PC-3 (cell line): ENCODE results near the gene PRICKLE2.

Source experiments
- CTCF ChIP-seq: fragments of 300-600 bp; sonication (generic); conservative IDR thresholded peaks from 2 replicates; pipeline ENCODE4 v1.5.1; 2017; ENCODE audit warnings: antibody characterized with exemption, low read depth, mild to moderate bottlenecking, low read length
- EZH2 ChIP-seq: fragments of 300-600 bp; sonication (generic); IDR thresholded peaks from one replicate; pipeline ENCODE4 v1.6.1; 2017; ENCODE audit warnings: antibody characterized with exemption, mild to moderate bottlenecking, low read length; ENCODE audit not compliant: unreplicated experiment
- EZH2phosphoT487 ChIP-seq: fragments of 300-600 bp; sonication (generic); IDR thresholded peaks from 2 replicates; pipeline ENCODE4 v1.6.1; 2018; ENCODE audit warnings: mild to moderate bottlenecking, antibody characterized with exemption, low read length, borderline replicate concordance

- TF ChIP-seq CTCF (no peak), EZH2 (no peak), EZH2phosphoT487 (no peak)
These were observed 29.5 kb downstream of the PRICKLE2 start for GRCh38 chr3:64195789-64196188.
